HL-60 (cell line): Measurements from ENCODE around the gene ERBB4.
A peak's percentile ranks its signal among the peaks of the same experiment; 100 is the strongest.

Experiments used
- DNase-seq, 2 experiments: peaks; one replicate each; pipeline ENCODE4 v3.0.0-alpha.2; 2010 to 2020; ENCODE audit warnings: low read depth in 1 of 2, low spot score in 1 of 2
- H3K27ac ChIP-seq: fragments of 250-450 bp; sonication (Bioruptor Pico); replicated peaks from 2 replicates; pipeline ENCODE4 v1.5.1; 2020; ENCODE audit warnings: mild to moderate bottlenecking, moderate library complexity
- H3K27me3 ChIP-seq: fragments of 250-450 bp; sonication (Bioruptor Pico); 2 replicates; pipeline ENCODE4 v1.5.1; 2021; ENCODE audit warnings: mild to moderate bottlenecking, moderate library complexity; ENCODE audit not compliant: insufficient read depth, poor library complexity, severe bottlenecking
- H3K4me3 ChIP-seq: replicated peaks from 2 replicates; pipeline ENCODE4 v1.5.1; 2011; ENCODE audit warnings: mild to moderate bottlenecking, control low read depth, low read length; ENCODE audit not compliant: insufficient read depth
- GABPA ChIP-seq: IDR thresholded peaks from 2 replicates; pipeline ENCODE4 v1.6.1; 2012; ENCODE audit warnings: low read depth
- POLR2AphosphoS5 ChIP-seq: IDR thresholded peaks from 2 replicates; pipeline ENCODE4 v1.6.1; 2012; ENCODE audit warnings: low read depth
- REST ChIP-seq: IDR thresholded peaks from 2 replicates; pipeline ENCODE4 v1.6.1; 2012; ENCODE audit warnings: low read depth; ENCODE audit not compliant: insufficient replicate concordance
- SPI1 ChIP-seq: IDR thresholded peaks from 2 replicates; pipeline ENCODE4 v1.6.1; 2012; ENCODE audit warnings: low read depth, mild to moderate bottlenecking, borderline replicate concordance
- TF ChIP-seq, protein P1 (sequence below): IDR thresholded peaks from one replicate; pipeline ENCODE4 v1.5.1; 2011; ENCODE audit warnings: low read length, control low read depth, inconsistent platforms; ENCODE audit not compliant: insufficient read depth

Gene ERBB4

DNA sequence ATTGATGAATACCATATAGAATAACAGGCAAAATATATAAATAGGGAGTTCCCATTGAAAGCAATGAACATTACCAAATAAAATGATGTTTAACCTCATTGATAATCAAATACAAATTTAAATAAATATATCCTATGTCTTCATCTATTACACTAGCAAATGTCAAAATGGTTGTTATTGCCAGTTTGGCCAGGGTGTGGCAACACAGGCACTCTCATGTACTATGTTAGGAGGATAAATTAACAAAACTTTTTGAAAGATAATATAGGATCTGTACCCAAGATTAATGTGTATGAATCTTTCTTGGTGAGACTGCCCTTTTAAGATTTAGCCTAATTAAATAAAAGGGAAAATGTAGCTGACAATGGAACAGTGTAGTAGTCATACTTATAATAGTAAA is 659.3 kb downstream of the ERBB4 start:
- H3K4me3 ChIP-seq = no peak overlapping the region
- no peak for TF ChIP-seq REST
- no peaks in the 10 kb centered on the region for H3K27me3 ChIP-seq
- H3K27ac ChIP-seq = no peak overlapping the region
- DNase-seq = peak in 1 of 2 experiments; percentile 18

- TF ChIP-seq POLR2AphosphoS5 (no peak), REST (no peak), GABPA (no peak), SPI1 (no peak)
- TF ChIP-seq, protein P1, sequence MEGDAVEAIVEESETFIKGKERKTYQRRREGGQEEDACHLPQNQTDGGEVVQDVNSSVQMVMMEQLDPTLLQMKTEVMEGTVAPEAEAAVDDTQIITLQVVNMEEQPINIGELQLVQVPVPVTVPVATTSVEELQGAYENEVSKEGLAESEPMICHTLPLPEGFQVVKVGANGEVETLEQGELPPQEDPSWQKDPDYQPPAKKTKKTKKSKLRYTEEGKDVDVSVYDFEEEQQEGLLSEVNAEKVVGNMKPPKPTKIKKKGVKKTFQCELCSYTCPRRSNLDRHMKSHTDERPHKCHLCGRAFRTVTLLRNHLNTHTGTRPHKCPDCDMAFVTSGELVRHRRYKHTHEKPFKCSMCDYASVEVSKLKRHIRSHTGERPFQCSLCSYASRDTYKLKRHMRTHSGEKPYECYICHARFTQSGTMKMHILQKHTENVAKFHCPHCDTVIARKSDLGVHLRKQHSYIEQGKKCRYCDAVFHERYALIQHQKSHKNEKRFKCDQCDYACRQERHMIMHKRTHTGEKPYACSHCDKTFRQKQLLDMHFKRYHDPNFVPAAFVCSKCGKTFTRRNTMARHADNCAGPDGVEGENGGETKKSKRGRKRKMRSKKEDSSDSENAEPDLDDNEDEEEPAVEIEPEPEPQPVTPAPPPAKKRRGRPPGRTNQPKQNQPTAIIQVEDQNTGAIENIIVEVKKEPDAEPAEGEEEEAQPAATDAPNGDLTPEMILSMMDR = no peak
- no peak for DNase-seq
- no peak overlapping the region for H3K4me3 ChIP-seq
- H3K27me3 ChIP-seq = no peaks in the 10 kb centered on the region
- no peak overlapping the region for H3K27ac ChIP-seq
Observed at GRCh38 chr2:211877061-211877460, 661.5 kb downstream of the ERBB4 start.

GRCh38 chr2:211875488-211875887 is 663.1 kb downstream of the ERBB4 start:
- Histone ChIP-seq H3K27me3 (no peaks in the 10 kb centered on the region), H3K27ac (no peak overlapping the region), H3K4me3 (no peak overlapping the region)
- DNase-seq = no peak
- TF ChIP-seq REST (no peak), SPI1 (no peak), POLR2AphosphoS5 (no peak), GABPA (no peak)
- TF ChIP-seq, protein P1 = no peak

DNA sequence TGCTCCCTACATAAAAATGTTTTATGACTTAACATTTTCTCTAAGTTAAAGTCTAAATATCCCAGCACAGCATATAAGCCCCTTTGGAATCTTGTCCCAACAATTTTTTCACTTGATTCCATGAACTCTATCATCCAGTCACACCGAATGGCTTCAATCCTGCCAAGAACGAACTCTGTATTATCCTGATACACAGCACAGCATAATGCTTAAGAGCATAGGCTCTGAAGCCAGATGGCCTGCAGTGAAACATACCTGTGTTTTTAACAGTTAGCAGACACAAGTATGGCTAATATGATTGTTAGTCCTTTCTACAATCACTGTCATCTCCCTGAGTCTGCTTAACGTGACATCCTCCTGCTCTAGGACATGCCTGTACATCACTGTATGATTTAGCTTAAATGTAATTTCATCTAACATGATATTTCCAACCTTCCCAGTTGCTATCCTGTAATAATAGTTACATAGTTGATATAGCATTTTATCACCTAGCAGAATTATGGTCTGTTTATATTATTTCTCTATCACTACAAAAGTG is 669.5 kb downstream of the ERBB4 start:
- Histone ChIP-seq H3K4me3 (no peak overlapping the region), H3K27me3 (no peaks in the 10 kb centered on the region), H3K27ac (no peak overlapping the region)
- no peak for TF ChIP-seq SPI1
- TF ChIP-seq REST = no peak
- no peak for TF ChIP-seq POLR2AphosphoS5
- TF ChIP-seq, protein P1 = no peak
- no peak for DNase-seq
